ENCODE results near the gene ELOVL6.
A peak's percentile ranks its signal among the peaks of the same experiment; 100 is the strongest.
"Not testable (repeated sequence)": the region's sequence is repeated elsewhere in the genome, so short reads cannot be mapped to it uniquely, and the experiment has no call there.

Gene ELOVL6

DNA sequence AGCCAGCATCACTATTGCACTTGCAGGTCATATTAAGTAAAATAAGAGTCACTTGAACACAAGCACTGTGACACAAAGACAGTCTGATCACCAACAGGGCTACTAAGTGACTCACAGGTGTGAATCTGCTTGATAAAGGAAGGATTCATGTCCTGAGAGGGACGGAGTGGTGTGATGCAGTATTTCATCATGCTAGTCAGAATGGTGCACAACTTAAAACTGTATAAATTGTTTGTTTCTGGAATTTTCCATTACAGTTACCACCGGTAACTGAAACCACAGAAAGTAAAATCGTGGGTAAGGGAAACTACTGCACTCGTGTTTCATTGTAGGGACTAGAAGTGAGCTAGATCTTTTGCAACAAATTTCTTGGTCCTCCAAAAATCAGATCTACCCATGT lies 109.7 kb downstream of the ELOVL6 start:
- DNase-seq (ENCODE audit: low read depth): peak; percentile 63
- TF ChIP-seq, protein P1, sequence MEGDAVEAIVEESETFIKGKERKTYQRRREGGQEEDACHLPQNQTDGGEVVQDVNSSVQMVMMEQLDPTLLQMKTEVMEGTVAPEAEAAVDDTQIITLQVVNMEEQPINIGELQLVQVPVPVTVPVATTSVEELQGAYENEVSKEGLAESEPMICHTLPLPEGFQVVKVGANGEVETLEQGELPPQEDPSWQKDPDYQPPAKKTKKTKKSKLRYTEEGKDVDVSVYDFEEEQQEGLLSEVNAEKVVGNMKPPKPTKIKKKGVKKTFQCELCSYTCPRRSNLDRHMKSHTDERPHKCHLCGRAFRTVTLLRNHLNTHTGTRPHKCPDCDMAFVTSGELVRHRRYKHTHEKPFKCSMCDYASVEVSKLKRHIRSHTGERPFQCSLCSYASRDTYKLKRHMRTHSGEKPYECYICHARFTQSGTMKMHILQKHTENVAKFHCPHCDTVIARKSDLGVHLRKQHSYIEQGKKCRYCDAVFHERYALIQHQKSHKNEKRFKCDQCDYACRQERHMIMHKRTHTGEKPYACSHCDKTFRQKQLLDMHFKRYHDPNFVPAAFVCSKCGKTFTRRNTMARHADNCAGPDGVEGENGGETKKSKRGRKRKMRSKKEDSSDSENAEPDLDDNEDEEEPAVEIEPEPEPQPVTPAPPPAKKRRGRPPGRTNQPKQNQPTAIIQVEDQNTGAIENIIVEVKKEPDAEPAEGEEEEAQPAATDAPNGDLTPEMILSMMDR (conservative IDR thresholded peaks at IDR 0.05; ENCODE audit: control insufficient read depth, insufficient read depth, low read depth, low read length): no peak
- no peak overlapping the region for H3K4me3 ChIP-seq (ENCODE audit: control insufficient read depth, low read depth, low read length)

DNA sequence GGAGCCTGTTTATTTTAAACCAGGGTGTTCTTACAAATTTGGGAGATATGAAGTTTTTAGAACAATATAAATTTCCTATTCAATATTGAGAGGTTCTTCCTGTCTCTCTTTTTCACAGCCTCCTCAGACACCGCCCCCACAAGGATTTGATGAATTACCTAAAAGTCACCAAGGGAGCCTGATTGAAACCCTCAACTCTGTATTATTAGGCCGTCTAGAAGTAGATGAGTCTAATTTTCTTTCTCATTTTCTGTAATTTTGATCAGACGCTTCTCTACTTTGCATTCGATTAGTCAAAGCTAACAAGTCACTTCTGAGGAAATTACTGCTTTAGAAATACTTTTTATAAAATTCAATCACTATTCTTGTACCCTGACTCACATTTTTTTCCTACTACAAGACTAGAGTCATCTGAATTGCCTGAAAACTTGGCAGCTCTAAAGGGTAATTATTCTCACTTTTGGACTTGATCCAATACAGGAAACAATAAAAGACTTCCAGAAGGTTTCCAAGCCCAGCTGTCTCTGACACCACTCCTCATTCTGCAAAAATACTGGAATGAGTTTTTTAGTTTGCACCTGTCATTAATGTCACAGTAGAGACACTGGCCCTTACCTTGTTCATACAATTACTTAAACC lies 111.2 kb downstream of the ELOVL6 start:
- peak; percentile 91 for DNase-seq (ENCODE audit: low read depth)
- H3K4me3 ChIP-seq (ENCODE audit: control insufficient read depth, low read depth, low read length): no peak overlapping the region
- TF ChIP-seq, protein P1 (conservative IDR thresholded peaks at IDR 0.05; ENCODE audit: control insufficient read depth, insufficient read depth, low read depth, low read length): no peak

DNA sequence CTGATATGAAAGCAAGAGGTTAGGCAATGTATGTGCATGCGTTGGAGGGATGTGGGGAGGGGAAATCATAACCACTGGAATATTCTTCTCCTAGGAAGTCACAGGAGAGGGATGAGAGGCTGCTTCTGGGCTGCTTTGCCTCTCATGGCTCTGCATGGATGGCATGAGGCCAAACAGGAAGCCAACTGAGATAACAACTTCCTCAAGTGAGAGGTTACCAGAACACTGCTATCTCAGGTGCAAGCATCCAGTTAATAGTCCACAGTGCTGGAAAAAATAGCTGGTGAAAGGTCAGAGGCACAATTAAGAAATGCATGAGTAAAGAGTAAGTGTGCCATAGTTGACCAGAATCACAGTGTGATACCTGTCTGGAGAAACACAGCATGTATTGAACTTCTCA lies 113.3 kb downstream of the ELOVL6 start:
- TF ChIP-seq, protein P1 (conservative IDR thresholded peaks at IDR 0.05; ENCODE audit: control insufficient read depth, insufficient read depth, low read depth, low read length): no peak
- DNase-seq (ENCODE audit: low read depth): no peak
- no peak overlapping the region for H3K4me3 ChIP-seq (ENCODE audit: control insufficient read depth, low read depth, low read length)

DNA sequence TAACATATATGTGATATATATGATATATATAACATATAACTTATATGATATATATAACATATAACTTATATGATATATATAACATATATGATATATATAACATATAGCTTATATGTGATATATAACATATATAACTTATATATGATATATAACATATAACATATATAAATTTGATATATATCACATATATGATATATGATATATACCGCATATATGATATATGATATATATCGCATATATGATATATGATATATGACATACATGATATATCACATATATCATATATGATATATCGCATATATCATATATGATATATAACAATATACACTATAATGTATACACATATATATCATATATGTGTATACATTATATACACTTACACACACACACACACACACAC lies 114.3 kb downstream of the ELOVL6 start:
- H3K4me3 ChIP-seq (ENCODE audit: control insufficient read depth, low read depth, low read length): no peak overlapping the region
- DNase-seq (ENCODE audit: low read depth): no peak

DNA sequence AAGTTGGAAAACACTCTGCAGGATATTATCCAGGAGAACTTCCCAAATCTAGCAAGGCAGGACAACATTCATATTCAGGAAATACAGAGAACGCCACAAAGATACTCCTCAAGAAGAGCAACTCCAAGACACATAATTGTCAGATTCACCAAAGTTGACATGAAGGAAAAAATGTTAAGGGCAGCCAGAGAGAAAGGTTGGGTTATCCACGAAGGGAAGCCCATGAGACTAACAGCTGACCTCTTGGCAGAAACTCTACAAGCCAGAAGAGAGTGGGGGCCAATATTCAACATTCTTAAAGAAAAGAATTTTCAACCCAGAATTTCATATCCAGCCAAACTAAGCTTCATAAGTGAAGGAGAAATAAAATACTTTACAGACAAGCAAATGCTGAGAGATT lies 120.3 kb downstream of the ELOVL6 start:
- not testable (repeated sequence) for DNase-seq (ENCODE audit: low read depth); H3K4me3 ChIP-seq (ENCODE audit: control insufficient read depth, low read depth, low read length)

More for the DNA sequence above, 114.3 kb downstream of the ELOVL6 start:
- TF ChIP-seq, protein P1 (conservative IDR thresholded peaks at IDR 0.05; ENCODE audit: control insufficient read depth, insufficient read depth, low read depth, low read length): no peak

DNA sequence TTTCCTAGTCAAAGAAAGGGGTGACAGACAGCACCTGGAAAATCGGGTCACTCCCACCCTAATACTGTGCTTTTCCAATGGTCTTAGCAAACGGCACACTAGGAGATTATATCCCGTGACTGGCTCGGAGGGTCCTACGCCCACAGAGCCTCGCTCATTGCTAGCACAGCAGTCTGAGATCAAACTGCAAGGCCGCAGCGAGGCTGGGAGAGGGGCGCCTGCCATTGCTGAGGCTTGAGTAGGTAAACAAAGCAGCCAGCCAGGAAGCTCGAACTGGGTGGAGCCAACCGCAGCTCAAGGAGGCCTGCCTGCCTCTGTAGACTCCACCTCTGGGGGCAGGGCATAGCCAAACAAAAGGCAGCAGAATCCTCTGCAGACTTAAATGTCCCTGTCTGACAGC lies 121.6 kb downstream of the ELOVL6 start:
- not testable (repeated sequence) for H3K4me3 ChIP-seq (ENCODE audit: control insufficient read depth, low read depth, low read length); DNase-seq (ENCODE audit: low read depth)

DNA sequence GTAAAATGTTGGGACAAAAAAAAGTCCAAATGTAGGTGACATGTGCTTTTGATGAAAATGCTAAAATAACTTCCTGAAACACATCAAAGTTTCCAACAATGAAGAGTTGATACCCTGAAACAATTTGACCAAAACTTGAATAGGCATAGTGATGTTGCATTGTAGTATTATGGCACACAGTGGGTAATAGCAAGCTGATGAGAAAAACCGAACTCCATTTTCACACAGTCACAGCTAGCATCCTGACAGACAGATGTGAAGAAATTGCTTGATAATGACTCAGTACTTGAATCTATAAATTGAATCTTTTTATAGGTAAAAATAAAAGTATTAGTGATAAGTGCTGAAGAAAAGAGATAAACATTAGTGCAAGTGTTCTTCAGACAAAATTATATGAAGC lies 122.5 kb downstream of the ELOVL6 start:
- TF ChIP-seq, protein P1 (conservative IDR thresholded peaks at IDR 0.05; ENCODE audit: control insufficient read depth, insufficient read depth, low read depth, low read length): no peak
- DNase-seq (ENCODE audit: low read depth): no peak
- H3K4me3 ChIP-seq (ENCODE audit: control insufficient read depth, low read depth, low read length): no peak overlapping the region

DNA sequence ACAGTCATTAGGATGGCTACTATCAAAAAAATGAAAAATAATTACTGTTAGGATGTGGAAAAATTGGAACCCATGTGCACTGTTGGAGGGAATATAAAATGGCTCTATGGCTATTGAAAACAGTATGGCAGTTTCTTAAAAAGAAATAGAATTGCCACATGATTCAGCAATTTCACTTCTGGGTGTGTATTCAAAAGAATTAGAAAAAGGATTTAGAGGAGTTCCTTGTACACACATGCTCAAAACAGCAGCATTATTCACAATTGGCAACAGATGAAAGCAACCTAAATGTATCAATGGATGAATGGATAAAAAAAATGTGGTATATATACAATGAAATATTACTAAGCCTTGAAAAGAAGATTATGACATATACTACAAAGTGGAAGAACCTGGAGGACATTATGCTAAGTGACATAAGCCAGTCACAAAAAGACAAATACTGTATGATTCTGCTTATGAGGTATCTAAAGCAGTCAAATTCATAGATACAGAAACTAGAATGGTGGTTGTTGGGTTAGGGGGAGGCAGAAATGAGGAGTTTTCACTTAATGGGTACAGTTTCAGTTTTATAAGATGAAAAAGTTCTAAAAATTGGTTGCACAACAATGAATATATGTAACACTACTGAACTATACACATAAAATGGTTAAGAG lies 123.2 kb downstream of the ELOVL6 start:
- no peak overlapping the region for H3K4me3 ChIP-seq (ENCODE audit: control insufficient read depth, low read depth, low read length)
- TF ChIP-seq, protein P1 (conservative IDR thresholded peaks at IDR 0.05; ENCODE audit: control insufficient read depth, insufficient read depth, low read depth, low read length): no peak

More for the DNA sequence above, 123.2 kb downstream of the ELOVL6 start:
- DNase-seq (ENCODE audit: low read depth): no peak

Data from fibroblast of mammary gland (primary cell).